H9 (cell line): ENCODE results near the gene FFAR1. TPM values are rescaled to one million over a fixed set of nuclear protein-coding genes. Genes with fewer than 3 reads are reported as not detected.

Source experiments
- DNase-seq: peaks from one replicate; pipeline ENCODE4 v3.0.0-alpha.2; 2017
- H2AFZ ChIP-seq: one replicate; pipeline ENCODE4 v1.6.1; 2013; ENCODE audit warnings: mild to moderate bottlenecking, low read length, control low read depth, moderate library complexity
- H2AK5ac ChIP-seq: 2 replicates; pipeline ENCODE4 v1.6.1; 2013; ENCODE audit warnings: low read length, control low read depth, mixed read lengths; ENCODE audit not compliant: insufficient read length
- H2BK120ac ChIP-seq: one replicate; pipeline ENCODE4 v1.6.1; 2013; ENCODE audit warnings: low read depth, mild to moderate bottlenecking, low read length, control low read depth, inconsistent platforms; ENCODE audit not compliant: poor library complexity, severe bottlenecking
- H2BK12ac ChIP-seq: 2 replicates; pipeline ENCODE4 v1.6.1; 2013; ENCODE audit warnings: low read length, control low read depth, mixed read lengths, low read depth; ENCODE audit not compliant: insufficient read length
- H2BK15ac ChIP-seq: 2 replicates; pipeline ENCODE4 v1.6.1; 2013; ENCODE audit warnings: low read depth, low read length, control low read depth
- H2BK20ac ChIP-seq: one replicate; pipeline ENCODE4 v1.6.1; 2013; ENCODE audit warnings: low read depth, mild to moderate bottlenecking, low read length, control low read depth, inconsistent platforms; ENCODE audit not compliant: poor library complexity, severe bottlenecking
- H2BK5ac ChIP-seq: 2 replicates; pipeline ENCODE4 v1.6.1; 2013; ENCODE audit warnings: low read length, control low read depth, mixed read lengths; ENCODE audit not compliant: insufficient read length
- H3K14ac ChIP-seq: 2 replicates; pipeline ENCODE4 v1.6.1; 2013; ENCODE audit warnings: low read length, control low read depth; ENCODE audit not compliant: insufficient read depth
- H3K18ac ChIP-seq: 2 replicates; pipeline ENCODE4 v1.6.1; 2013; ENCODE audit warnings: low read depth, mild to moderate bottlenecking, mixed read lengths, low read length, control low read depth; ENCODE audit not compliant: insufficient read length
- H3K23ac ChIP-seq: 2 replicates; pipeline ENCODE4 v1.6.1; 2013; ENCODE audit warnings: low read length, control low read depth, mixed read lengths, low read depth; ENCODE audit not compliant: insufficient read length
- H3K23me2 ChIP-seq: 2 replicates; pipeline ENCODE4 v1.6.1; 2013; ENCODE audit warnings: low read depth, mild to moderate bottlenecking, mixed read lengths, low read length, control low read depth; ENCODE audit not compliant: insufficient read length, poor library complexity, severe bottlenecking
- H3K27ac ChIP-seq: 2 replicates; pipeline ENCODE4 v1.5.1; 2013; ENCODE audit warnings: low read length, control low read depth, mixed read lengths, low read depth; ENCODE audit not compliant: insufficient read length
- H3K27me3 ChIP-seq: 2 replicates; pipeline ENCODE4 v1.6.1; 2013; ENCODE audit warnings: low read length, control low read depth, inconsistent platforms; ENCODE audit not compliant: insufficient read depth
- H3K4ac ChIP-seq: 2 replicates; pipeline ENCODE4 v1.6.1; 2013; ENCODE audit warnings: low read depth, mild to moderate bottlenecking, control low read depth, inconsistent platforms, low read length, moderate library complexity
- H3K4me1 ChIP-seq: 2 replicates; pipeline ENCODE4 v1.6.1; 2013; ENCODE audit warnings: low read length, control low read depth, inconsistent platforms; ENCODE audit not compliant: insufficient read depth
- H3K4me2 ChIP-seq: 2 replicates; pipeline ENCODE4 v1.6.1; 2013; ENCODE audit warnings: low read length, control low read depth, mixed read lengths; ENCODE audit not compliant: insufficient read length, insufficient read depth
- H3K56ac ChIP-seq: 2 replicates; pipeline ENCODE4 v1.6.1; 2013; ENCODE audit warnings: low read depth, mild to moderate bottlenecking, mixed read lengths, low read length, control low read depth; ENCODE audit not compliant: insufficient read length
- H3K79me1 ChIP-seq: 2 replicates; pipeline ENCODE4 v1.6.1; 2013; ENCODE audit warnings: low read depth, mild to moderate bottlenecking, moderate library complexity, low read length, control low read depth, inconsistent platforms; ENCODE audit not compliant: insufficient read depth, poor library complexity, severe bottlenecking
- H3K79me2 ChIP-seq: 2 replicates; pipeline ENCODE4 v1.6.1; 2013; ENCODE audit warnings: low read length, control low read depth, inconsistent platforms; ENCODE audit not compliant: insufficient read depth
- H3K9ac ChIP-seq: 2 replicates; pipeline ENCODE4 v1.6.1; 2013; ENCODE audit warnings: low read length, control low read depth, mixed read lengths; ENCODE audit not compliant: insufficient read length; ENCODE audit errors: extremely low read depth
- H3K9me3 ChIP-seq: one replicate; pipeline ENCODE4 v1.6.1; 2013; ENCODE audit warnings: low read depth, low read length, inconsistent platforms; ENCODE audit not compliant: control insufficient read depth
- H3T11ph ChIP-seq: one replicate; pipeline ENCODE4 v1.6.1; 2013; ENCODE audit warnings: mild to moderate bottlenecking, low read length, control low read depth, inconsistent platforms
- H4K20me1 ChIP-seq: one replicate; pipeline ENCODE4 v1.6.1; 2013; ENCODE audit not compliant: control insufficient read depth, insufficient read length, insufficient read depth
- H4K5ac ChIP-seq: 2 replicates; pipeline ENCODE4 v1.6.1; 2013; ENCODE audit warnings: low read depth, mild to moderate bottlenecking, mixed read lengths, low read length, control low read depth; ENCODE audit not compliant: insufficient read length
- H4K8ac ChIP-seq: replicated peaks from 2 replicates; pipeline ENCODE4 v1.6.1; 2013; ENCODE audit warnings: low read length, control low read depth, mixed read lengths, low read depth; ENCODE audit not compliant: insufficient read length
- H4K91ac ChIP-seq: 2 replicates; pipeline ENCODE4 v1.6.1; 2013; ENCODE audit warnings: low read depth, mild to moderate bottlenecking, moderate library complexity, mixed read lengths, low read length, control low read depth; ENCODE audit not compliant: insufficient read length
- H3K27ac Mint-ChIP-seq, 3 experiments: 2 replicates in 2 of 3; 3 replicates in 1 of 3; pipeline ENCODE4 v1.8.0; 2020 to 2021; ENCODE audit warnings: mixed read lengths in 3 of 3, mild to moderate bottlenecking in 1 of 3, moderate library complexity in 1 of 3
- H3K27me3 Mint-ChIP-seq: 2 replicates; pipeline ENCODE4 v1.8.0; 2021; ENCODE audit warnings: low read depth, mild to moderate bottlenecking, moderate library complexity, mixed read lengths
- H3K36me3 Mint-ChIP-seq, 3 experiments: 2 replicates in 2 of 3; 3 replicates in 1 of 3; pipeline ENCODE4 v1.8.0; 2020 to 2021; ENCODE audit warnings: low read depth in 3 of 3, mixed read lengths in 3 of 3; ENCODE audit not compliant: insufficient read depth in 1 of 3
- H3K4me1 Mint-ChIP-seq, 2 experiments: 2 replicates each; pipeline ENCODE4 v1.8.0; 2020; ENCODE audit warnings: mixed read lengths in 2 of 2
- H3K4me3 Mint-ChIP-seq, 2 experiments: 2 replicates in 1 of 2; 3 replicates in 1 of 2; pipeline ENCODE4 v1.8.0; 2020 to 2021; ENCODE audit warnings: mild to moderate bottlenecking in 2 of 2, mixed read lengths in 2 of 2, moderate library complexity in 1 of 2
- H3K9me3 Mint-ChIP-seq, 2 experiments: 2 replicates in 1 of 2; 3 replicates in 1 of 2; pipeline ENCODE4 v1.8.0; 2020; ENCODE audit warnings: mild to moderate bottlenecking in 2 of 2, mixed read lengths in 2 of 2, moderate library complexity in 1 of 2
- WGBS: extraction: QIAGEN DNeasy Blood & Tissue Kit; methylation state at CpG from one replicate; pipeline ENCODE4 v1.1.7; 2013; ENCODE audit warnings: missing lambda C conversion rate, low lambda C conversion rate, mixed read lengths; ENCODE audit not compliant: insufficient read length; ENCODE audit errors: extremely low coverage; 5-methylcytosine and 5-hydroxymethylcytosine counted together
- total RNA-seq: library from RNA; stranded (reverse); gene quantifications from 2 replicates; pipeline ENCODE4 v1.2.1, GENCODE V29; 2021
- TF ChIP-seq, protein P1 (sequence below): fragments of 200-600 bp; sonication (generic); conservative IDR thresholded peaks from 3 replicates; pipeline ENCODE4 v1.8.0; 2021; ENCODE audit warnings: antibody characterized with exemption, mild to moderate bottlenecking

FFAR1 gene
- total RNA-seq, 1 experiment from 2014 or later = not detected

DNA sequence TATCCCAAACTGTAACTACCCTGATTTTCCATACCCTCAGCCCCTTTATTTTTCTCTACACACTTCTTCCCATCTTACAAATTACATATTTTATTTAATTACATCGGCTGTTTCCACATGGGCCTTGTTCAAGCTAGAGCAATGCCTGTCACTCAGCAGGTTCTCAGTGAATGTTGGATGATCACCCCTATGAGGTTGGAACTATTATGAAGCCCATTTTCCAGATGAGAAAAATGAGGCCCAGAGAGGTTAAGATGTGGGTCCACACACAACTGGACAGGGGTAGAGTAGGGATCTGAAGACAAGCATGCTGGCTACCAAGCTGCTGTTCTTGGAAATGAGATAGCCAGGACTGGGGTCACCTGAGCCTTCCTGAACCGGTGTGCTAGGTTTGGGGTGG lies 45.7 kb upstream of the FFAR1 start:
- H2BK15ac ChIP-seq = no peak overlapping the region
- H3K4ac ChIP-seq = no peak overlapping the region
- no peaks in the 10 kb centered on the region for H3K9me3 ChIP-seq
- no peaks in the 10 kb centered on the region; the same call in 1 of the 2 replicates for H3K4me1 ChIP-seq
- no peaks in the 10 kb centered on the region for H3K27me3 ChIP-seq
- no peak overlapping the region for H2AK5ac ChIP-seq
- no peak overlapping the region for H3K27ac ChIP-seq
- H3K23me2 ChIP-seq = no peaks in the 10 kb centered on the region
- H3K4me2 ChIP-seq = no peak overlapping the region
- H2AFZ ChIP-seq = no peak overlapping the region
- H3K79me1 ChIP-seq = no peaks in the 10 kb centered on the region
- Mint-ChIP-seq H3K27me3 (no peaks in the 10 kb centered on the region), H3K36me3 (no peaks in the 10 kb centered on the region), H3K9me3 (no peaks in the 10 kb centered on the region), H3K4me3 (no peak overlapping the region), H3K4me1 (peaks cover 0 to 10% of the 10 kb centered on the region in 2 experiments; a peak in 2 of 4 replicates), H3K27ac (peak overlapping the region in 1 of 3 experiments; percentile 13; a peak in 1 of 7 replicates)
- no peak overlapping the region for H2BK120ac ChIP-seq
- H3K9ac ChIP-seq = no peak overlapping the region
- H4K5ac ChIP-seq = no peak overlapping the region
- H3K23ac ChIP-seq = no peak overlapping the region
- H3K14ac ChIP-seq = no peak overlapping the region
- no peak overlapping the region for H3K18ac ChIP-seq
- no peak overlapping the region for H4K91ac ChIP-seq
- no peak overlapping the region for H2BK12ac ChIP-seq
- WGBS = 100% methylated on average over 1 of the region's 2 CpGs
- H4K8ac ChIP-seq = no peak overlapping the region
- TF ChIP-seq, protein P1, sequence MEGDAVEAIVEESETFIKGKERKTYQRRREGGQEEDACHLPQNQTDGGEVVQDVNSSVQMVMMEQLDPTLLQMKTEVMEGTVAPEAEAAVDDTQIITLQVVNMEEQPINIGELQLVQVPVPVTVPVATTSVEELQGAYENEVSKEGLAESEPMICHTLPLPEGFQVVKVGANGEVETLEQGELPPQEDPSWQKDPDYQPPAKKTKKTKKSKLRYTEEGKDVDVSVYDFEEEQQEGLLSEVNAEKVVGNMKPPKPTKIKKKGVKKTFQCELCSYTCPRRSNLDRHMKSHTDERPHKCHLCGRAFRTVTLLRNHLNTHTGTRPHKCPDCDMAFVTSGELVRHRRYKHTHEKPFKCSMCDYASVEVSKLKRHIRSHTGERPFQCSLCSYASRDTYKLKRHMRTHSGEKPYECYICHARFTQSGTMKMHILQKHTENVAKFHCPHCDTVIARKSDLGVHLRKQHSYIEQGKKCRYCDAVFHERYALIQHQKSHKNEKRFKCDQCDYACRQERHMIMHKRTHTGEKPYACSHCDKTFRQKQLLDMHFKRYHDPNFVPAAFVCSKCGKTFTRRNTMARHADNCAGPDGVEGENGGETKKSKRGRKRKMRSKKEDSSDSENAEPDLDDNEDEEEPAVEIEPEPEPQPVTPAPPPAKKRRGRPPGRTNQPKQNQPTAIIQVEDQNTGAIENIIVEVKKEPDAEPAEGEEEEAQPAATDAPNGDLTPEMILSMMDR = no peak
- no peak overlapping the region for H2BK20ac ChIP-seq
- DNase-seq = no peak
- no peak overlapping the region for H3K56ac ChIP-seq
- no peaks in the 10 kb centered on the region for H3K79me2 ChIP-seq
- H3T11ph ChIP-seq = no peak overlapping the region
- no peaks in the 10 kb centered on the region for H4K20me1 ChIP-seq
- no peak overlapping the region for H2BK5ac ChIP-seq
